AG09319 (cell line): Measurements from ENCODE around the gene PTRH1.

ENCODE experiments used
- DNase-seq: peaks from one replicate; pipeline ENCODE4 v3.0.0-alpha.2; 2010; ENCODE audit warnings: low read depth; ENCODE audit errors: extremely low read depth
- TF ChIP-seq, protein P1 (sequence below): IDR thresholded peaks from 2 replicates; pipeline ENCODE4 v1.5.1; 2011; ENCODE audit warnings: low read depth, mild to moderate bottlenecking, inconsistent platforms, low read length, moderate library complexity

The PTRH1 gene

DNA sequence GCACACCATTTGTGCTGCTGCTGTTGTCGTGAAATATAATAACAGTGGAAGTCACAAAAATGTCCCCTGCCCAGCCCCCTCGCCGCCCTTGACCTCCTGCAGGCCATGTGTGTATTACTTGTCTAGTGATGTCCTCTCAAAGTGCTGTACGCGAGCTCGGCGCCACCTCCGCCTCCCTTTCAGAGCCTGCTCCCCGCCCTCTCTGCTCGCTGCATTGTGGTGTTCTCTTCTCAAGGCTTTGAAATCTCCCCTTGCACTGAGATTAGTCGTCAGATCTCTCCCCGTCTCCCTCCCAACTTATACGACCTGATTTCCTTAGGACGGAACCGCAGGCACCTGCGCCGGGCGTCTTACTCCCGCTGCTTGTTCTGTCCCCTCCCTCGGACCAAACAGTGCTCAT lies 23.4 kb downstream of the PTRH1 start:
- DNase-seq, result no peak
- TF ChIP-seq, protein P1, sequence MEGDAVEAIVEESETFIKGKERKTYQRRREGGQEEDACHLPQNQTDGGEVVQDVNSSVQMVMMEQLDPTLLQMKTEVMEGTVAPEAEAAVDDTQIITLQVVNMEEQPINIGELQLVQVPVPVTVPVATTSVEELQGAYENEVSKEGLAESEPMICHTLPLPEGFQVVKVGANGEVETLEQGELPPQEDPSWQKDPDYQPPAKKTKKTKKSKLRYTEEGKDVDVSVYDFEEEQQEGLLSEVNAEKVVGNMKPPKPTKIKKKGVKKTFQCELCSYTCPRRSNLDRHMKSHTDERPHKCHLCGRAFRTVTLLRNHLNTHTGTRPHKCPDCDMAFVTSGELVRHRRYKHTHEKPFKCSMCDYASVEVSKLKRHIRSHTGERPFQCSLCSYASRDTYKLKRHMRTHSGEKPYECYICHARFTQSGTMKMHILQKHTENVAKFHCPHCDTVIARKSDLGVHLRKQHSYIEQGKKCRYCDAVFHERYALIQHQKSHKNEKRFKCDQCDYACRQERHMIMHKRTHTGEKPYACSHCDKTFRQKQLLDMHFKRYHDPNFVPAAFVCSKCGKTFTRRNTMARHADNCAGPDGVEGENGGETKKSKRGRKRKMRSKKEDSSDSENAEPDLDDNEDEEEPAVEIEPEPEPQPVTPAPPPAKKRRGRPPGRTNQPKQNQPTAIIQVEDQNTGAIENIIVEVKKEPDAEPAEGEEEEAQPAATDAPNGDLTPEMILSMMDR, result no peak

- TF ChIP-seq, protein P1, result no peak
- DNase-seq, result no peak
These were observed 24.7 kb downstream of the PTRH1 start for GRCh38 chr9:127690735-127691134.

DNA sequence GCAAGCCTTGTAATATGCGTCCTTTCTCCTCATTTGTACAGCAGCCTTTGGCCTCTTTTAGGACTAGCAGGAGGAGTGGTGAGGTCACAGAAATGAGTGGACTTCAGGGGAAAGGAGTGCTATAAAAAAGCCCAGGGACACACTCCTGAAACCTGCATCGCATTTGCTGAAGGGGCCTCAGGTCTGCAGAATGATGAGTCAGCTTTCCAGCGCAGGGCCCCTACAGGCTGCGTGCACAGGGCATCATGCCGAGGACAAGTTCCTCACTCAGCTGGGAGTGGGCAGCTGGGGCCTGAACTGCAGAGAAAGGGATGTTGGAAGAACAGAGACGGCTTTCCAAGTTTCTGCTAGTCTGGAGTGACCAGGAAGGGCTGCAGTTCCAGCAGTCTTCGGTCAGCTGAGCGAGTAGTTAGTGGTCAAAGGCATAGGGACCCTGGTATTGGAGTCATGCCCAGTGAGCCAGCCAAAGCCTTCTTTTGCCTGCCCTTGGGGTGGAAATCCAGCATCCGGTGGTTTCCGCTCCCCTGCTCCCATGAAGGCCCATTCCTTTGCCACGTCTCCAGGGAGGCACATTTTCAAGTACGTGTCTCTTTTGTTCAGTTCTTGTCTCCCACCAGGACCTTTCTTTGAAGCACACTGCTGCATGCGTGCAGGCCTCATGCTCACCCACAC lies 26.0 kb downstream of the PTRH1 start:
- TF ChIP-seq, protein P1, result no peak
- DNase-seq, result no peak

DNA sequence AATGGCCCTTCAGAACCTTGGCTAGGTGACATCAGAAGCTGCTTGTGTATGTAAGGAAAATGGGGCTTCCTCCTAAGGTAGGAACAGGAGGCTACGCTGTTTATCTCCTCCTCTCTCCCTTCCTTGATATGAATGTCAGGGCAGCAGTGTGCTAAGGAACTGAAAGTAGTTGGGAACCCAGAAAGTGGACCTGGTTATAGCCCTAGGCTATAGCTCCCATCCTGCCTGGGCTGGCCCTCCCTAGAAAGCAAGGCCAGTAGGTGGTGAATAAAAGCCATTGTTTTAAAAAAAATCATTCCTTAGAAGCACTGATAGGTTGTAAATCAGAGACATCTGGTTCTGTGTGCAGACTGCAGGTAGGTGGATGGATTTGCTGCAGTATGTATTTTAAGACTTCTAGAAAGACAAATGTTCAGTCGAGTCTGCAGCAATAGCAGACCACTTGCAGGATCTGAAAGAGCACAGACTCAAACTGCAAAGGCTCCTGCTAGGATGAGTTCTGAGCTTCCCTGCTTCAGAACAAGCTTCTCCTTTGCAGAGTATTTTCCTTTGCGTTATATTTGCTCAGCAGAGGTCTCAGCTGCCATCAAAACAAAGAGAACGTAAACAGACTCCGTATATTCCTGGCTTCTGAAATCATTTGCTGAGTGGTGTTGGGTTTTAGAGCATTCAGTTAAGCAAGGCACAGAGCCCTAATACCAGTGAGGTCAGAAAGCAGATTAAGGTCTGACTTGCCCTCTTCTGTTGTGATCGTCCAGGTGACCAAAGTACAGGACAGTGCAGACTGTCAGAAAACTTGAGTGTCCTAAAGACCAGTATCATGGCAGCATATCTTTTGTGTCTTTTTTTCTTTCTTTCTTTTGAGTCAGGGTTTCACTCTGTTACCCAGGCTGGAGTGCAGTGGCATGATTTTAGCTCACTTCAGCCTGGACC lies 28.7 kb downstream of the PTRH1 start:
- no peak for DNase-seq
- TF ChIP-seq, protein P1, result no peak

DNA sequence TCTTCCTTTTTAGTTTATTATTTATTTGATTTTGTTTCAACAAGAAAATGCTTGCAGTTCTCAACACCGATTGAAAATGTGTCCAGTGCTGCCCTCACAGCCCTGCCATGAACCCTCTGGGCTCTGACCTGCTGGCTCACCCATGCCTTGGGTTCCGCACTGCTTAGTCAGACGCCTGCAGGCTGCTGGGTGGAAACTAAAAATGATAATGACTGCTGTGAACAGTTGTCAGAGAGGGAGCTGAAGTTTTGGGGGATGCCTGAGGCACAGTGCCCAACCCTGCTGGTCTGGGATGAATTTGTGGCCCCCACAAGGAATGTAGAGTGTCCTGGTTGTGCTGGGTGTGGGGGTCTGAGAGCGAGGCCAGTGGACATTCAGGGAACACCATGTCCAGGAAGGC lies 30.9 kb downstream of the PTRH1 start:
- TF ChIP-seq, protein P1, result no peak
- DNase-seq, result no peak

DNA sequence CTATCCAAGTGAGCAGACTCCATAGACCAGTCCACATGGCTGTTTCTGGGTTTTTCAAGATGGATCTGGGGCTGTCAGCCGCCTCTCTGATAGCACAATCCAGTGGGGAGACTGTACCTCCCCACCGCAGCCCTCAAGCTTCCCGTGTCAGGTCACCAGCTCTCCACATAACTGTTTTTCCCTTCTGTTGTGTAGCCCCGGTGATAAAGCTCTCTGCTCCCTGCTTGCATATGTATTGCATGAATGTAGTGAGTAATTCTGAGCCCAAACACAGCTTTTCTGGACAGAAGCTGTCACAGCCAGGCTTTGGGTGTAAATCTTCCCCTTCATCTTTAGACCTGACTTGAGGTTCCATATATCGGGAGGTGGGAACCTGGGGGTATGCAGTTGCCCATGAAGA lies 31.7 kb downstream of the PTRH1 start:
- TF ChIP-seq, protein P1, result no peak

More for the DNA sequence above, 31.7 kb downstream of the PTRH1 start:
- no peak for DNase-seq
